Left ventricle myocardium inferior (tissue), 1 donor: ENCODE results near the gene UBE2R2. TPM values are rescaled to one million over a fixed set of nuclear protein-coding genes. Genes with fewer than 3 reads are reported as not detected.

Experiments
- DNase-seq: peaks from one replicate; pipeline ENCODE4 v3.0.0-alpha.2; 2020
- H3K27ac ChIP-seq: fragments of 200-600 bp; replicated peaks from 2 replicates; pipeline ENCODE4 v1.8.0; 2021
- H3K27me3 ChIP-seq: fragments of 200-600 bp; 2 replicates; pipeline ENCODE4 v1.8.0; 2021; ENCODE audit warnings: low read depth
- H3K36me3 ChIP-seq: fragments of 200-600 bp; 2 replicates; pipeline ENCODE4 v1.8.0; 2021
- H3K4me1 ChIP-seq: fragments of 200-600 bp; 2 replicates; pipeline ENCODE4 v1.8.0; 2021
- H3K4me3 ChIP-seq: fragments of 200-600 bp; 2 replicates; pipeline ENCODE4 v1.8.0; 2021; ENCODE audit warnings: mild to moderate bottlenecking, moderate library complexity
- H3K9me3 ChIP-seq: fragments of 200-600 bp; replicated peaks from 2 replicates; pipeline ENCODE4 v1.8.0; 2021
- CTCF ChIP-seq: fragments of 200-600 bp; IDR thresholded peaks from 2 replicates; pipeline ENCODE4 v1.8.0; 2021; ENCODE audit warnings: antibody characterized with exemption, mild to moderate bottlenecking, borderline replicate concordance
- intact Hi-C: fragments of 100-400 bp; cut with micrococcal nuclease; formaldehyde crosslinking; loops from one replicate; pipeline ENCODE4 v1.11.0; 2022
- total RNA-seq: library from RNA; stranded (reverse); fragmentation: NEBNext Ultra II Directional; extraction: Animal tissue kit (Norgen Biotek cat#: 25700); gene quantifications from one replicate; pipeline ENCODE4 v1.2.1, GENCODE V29; 2021
- donor health status: DM: no; HTN: yes; CAD: no; lungs with severe emphysema.

UBE2R2 gene
- total RNA-seq, 1 donor from 2014 or later, result 40.6 TPM

GRCh38 chr9:33905137-33905536 is 88.2 kb downstream of the UBE2R2 start:
- Histone ChIP-seq H3K36me3 (peaks cover 23% of the 10 kb centered on the region), H3K4me1 (peaks cover 48% of the 10 kb centered on the region), H3K27me3 (no peaks in the 10 kb centered on the region), H3K9me3 (no peaks in the 10 kb centered on the region), H3K4me3 (no peak overlapping the region), H3K27ac (no peak overlapping the region)
- intact Hi-C loops, result no loop called here
- TF ChIP-seq CTCF, result no peak
- no peak for DNase-seq

- H3K27ac ChIP-seq, result no peak overlapping the region
- H3K36me3 ChIP-seq, result peaks cover 9% of the 10 kb centered on the region
- intact Hi-C loops, result no loop called here
- TF ChIP-seq CTCF, result no peak
- DNase-seq, result no peak
- H3K4me1 ChIP-seq, result peaks cover 40% of the 10 kb centered on the region
- no peaks in the 10 kb centered on the region for H3K27me3 ChIP-seq
- H3K9me3 ChIP-seq, result no peaks in the 10 kb centered on the region
- H3K4me3 ChIP-seq, result no peak overlapping the region
These were observed 89.8 kb downstream of the UBE2R2 start for GRCh38 chr9:33906769-33907168.

GRCh38 chr9:33907347-33907746 is 90.4 kb downstream of the UBE2R2 start:
- Histone ChIP-seq H3K27ac (no peak overlapping the region), H3K4me3 (no peak overlapping the region), H3K36me3 (peaks cover 9% of the 10 kb centered on the region), H3K9me3 (no peaks in the 10 kb centered on the region), H3K4me1 (peaks cover 42% of the 10 kb centered on the region), H3K27me3 (no peaks in the 10 kb centered on the region)
- TF ChIP-seq CTCF, result no peak
- no peak for DNase-seq
- intact Hi-C loops, result no loop called here

GRCh38 chr9:33908114-33908513 is 91.2 kb downstream of the UBE2R2 start:
- Histone ChIP-seq H3K27ac (no peak overlapping the region), H3K4me3 (no peak overlapping the region), H3K4me1 (peaks cover 42% of the 10 kb centered on the region), H3K9me3 (no peaks in the 10 kb centered on the region), H3K27me3 (no peaks in the 10 kb centered on the region), H3K36me3 (peaks cover 14% of the 10 kb centered on the region)
- intact Hi-C loops, result no loop called here
- DNase-seq, result no peak
- no peak for TF ChIP-seq CTCF

GRCh38 chr9:33908749-33909148 is 91.8 kb downstream of the UBE2R2 start:
- H3K4me3 ChIP-seq, result no peak overlapping the region
- H3K9me3 ChIP-seq, result no peaks in the 10 kb centered on the region
- H3K36me3 ChIP-seq, result peaks cover 18% of the 10 kb centered on the region
- no peak for TF ChIP-seq CTCF
- peaks cover 44% of the 10 kb centered on the region for H3K4me1 ChIP-seq
- intact Hi-C loops, result no loop called here
- DNase-seq, result no peak
- H3K27ac ChIP-seq, result no peak overlapping the region
- H3K27me3 ChIP-seq, result no peaks in the 10 kb centered on the region

GRCh38 chr9:33913541-33913940 is 96.6 kb downstream of the UBE2R2 start:
- H3K9me3 ChIP-seq, result no peaks in the 10 kb centered on the region
- DNase-seq, result no peak
- TF ChIP-seq CTCF, result no peak
- peaks cover 40% of the 10 kb centered on the region for H3K4me1 ChIP-seq
- intact Hi-C loops, result no loop called here
- H3K4me3 ChIP-seq, result no peak overlapping the region
- no peaks in the 10 kb centered on the region for H3K27me3 ChIP-seq
- H3K27ac ChIP-seq, result no peak overlapping the region
- H3K36me3 ChIP-seq, result peaks cover 42% of the 10 kb centered on the region
